AG20443 (cell line): ENCODE data around the gene IGSF21.

Experiments
- DNase-seq: peaks from one replicate; pipeline ENCODE4 v3.0.0; 2012; ENCODE audit warnings: low spot score, mixed read lengths

IGSF21 gene

GRCh38 chr1:18178111-18178510 is 70.5 kb downstream of the IGSF21 start:
- DNase-seq, result no peak

GRCh38 chr1:18179009-18179408 is 71.4 kb downstream of the IGSF21 start:
- no peak for DNase-seq

GRCh38 chr1:18182398-18183160 is 75.0 kb downstream of the IGSF21 start:
- DNase-seq, result no peak

GRCh38 chr1:18183533-18183932 is 75.9 kb downstream of the IGSF21 start:
- DNase-seq, result no peak

GRCh38 chr1:18187054-18187453 is 79.5 kb downstream of the IGSF21 start:
- DNase-seq, result no peak

GRCh38 chr1:18188820-18189517 is 81.4 kb downstream of the IGSF21 start:
- DNase-seq, result no peak

GRCh38 chr1:18190598-18190997 is 83.0 kb downstream of the IGSF21 start:
- no peak for DNase-seq

GRCh38 chr1:18191037-18191436 is 83.4 kb downstream of the IGSF21 start:
- no peak for DNase-seq

GRCh38 chr1:18191481-18192155 is 84.0 kb downstream of the IGSF21 start:
- DNase-seq, result no peak

GRCh38 chr1:18192182-18192581 is 84.6 kb downstream of the IGSF21 start:
- DNase-seq, result no peak

GRCh38 chr1:18192974-18193373 is 85.4 kb downstream of the IGSF21 start:
- DNase-seq, result no peak

- no peak for DNase-seq
Measured at GRCh38 chr1:18197299-18197698, 89.7 kb downstream of the IGSF21 start.

- no peak for DNase-seq
Measured at GRCh38 chr1:18198260-18198659, 90.7 kb downstream of the IGSF21 start.

- no peak for DNase-seq
Measured at GRCh38 chr1:18199462-18199861, 91.9 kb downstream of the IGSF21 start.

GRCh38 chr1:18200136-18200717 is 92.6 kb downstream of the IGSF21 start:
- DNase-seq, result no peak

- DNase-seq, result no peak
Measured at GRCh38 chr1:18200918-18201317, 93.3 kb downstream of the IGSF21 start.

GRCh38 chr1:18201997-18202719 is 94.6 kb downstream of the IGSF21 start:
- no peak for DNase-seq

- DNase-seq, result no peak
Measured at GRCh38 chr1:18203645-18204044, 96.0 kb downstream of the IGSF21 start.

- DNase-seq, result no peak
Measured at GRCh38 chr1:18204575-18204974, 97.0 kb downstream of the IGSF21 start.

- no peak for DNase-seq
Measured at GRCh38 chr1:18205319-18205718, 97.7 kb downstream of the IGSF21 start.

- no peak for DNase-seq
Measured at GRCh38 chr1:18211764-18212163, 104.2 kb downstream of the IGSF21 start.
